Fibroblast of lung (primary cell): ENCODE data around the gene UGGT2. TPM values are rescaled to one million over a fixed set of nuclear protein-coding genes. Genes with fewer than 3 reads are reported as not detected.

Experiments
- DNase-seq, 2 donors: peaks; one replicate each; pipeline versions ENCODE4 v3.0.0 to v3.0.0-alpha.2; 2010; ENCODE audit warnings: low read depth in 2 of 2
- H2AFZ ChIP-seq: 2 replicates; pipeline ENCODE4 v1.5.1; 2012; ENCODE audit warnings: low read length, control low read depth, inconsistent platforms
- H3K27ac ChIP-seq: 2 replicates; pipeline ENCODE4 v1.5.1; 2011; ENCODE audit warnings: low read length, control low read depth; ENCODE audit not compliant: insufficient read depth
- H3K27me3 ChIP-seq: 2 replicates; pipeline ENCODE4 v1.5.1; 2011; ENCODE audit warnings: mild to moderate bottlenecking, low read length; ENCODE audit not compliant: control insufficient read depth, insufficient read depth
- H3K36me3 ChIP-seq: 2 replicates; pipeline ENCODE4 v1.5.1; 2011; ENCODE audit warnings: low read length; ENCODE audit not compliant: control insufficient read depth, insufficient read depth
- H3K4me1 ChIP-seq: 2 replicates; pipeline ENCODE4 v1.5.1; 2011; ENCODE audit warnings: low read length; ENCODE audit not compliant: control insufficient read depth, insufficient read depth; ENCODE audit errors: extremely low read depth
- H3K4me2 ChIP-seq: 2 replicates; pipeline ENCODE4 v1.5.1; 2011; ENCODE audit warnings: low read length, control low read depth; ENCODE audit not compliant: insufficient read depth; ENCODE audit errors: extremely low read depth
- H3K4me3 ChIP-seq, 4 experiments: fragments of 200-600 bp in 1 of 4; sonication (generic) in 1 of 4; replicated peaks in 1 of 4; 2 replicates each; pipeline ENCODE4 v1.5.1; 2011 to 2016; ENCODE audit warnings: low read length in 4 of 4, low read depth in 3 of 4, mild to moderate bottlenecking in 3 of 4, control low read depth in 2 of 4, inconsistent platforms in 1 of 4, mixed read lengths in 1 of 4; ENCODE audit not compliant: insufficient read depth in 1 of 4; ENCODE audit errors: control extremely low read depth in 1 of 4
- H3K79me2 ChIP-seq: 2 replicates; pipeline ENCODE4 v1.5.1; 2012; ENCODE audit warnings: mild to moderate bottlenecking, low read length, inconsistent platforms; ENCODE audit not compliant: control insufficient read depth, insufficient read depth
- H3K9ac ChIP-seq: 2 replicates; pipeline ENCODE4 v1.5.1; 2011; ENCODE audit warnings: mild to moderate bottlenecking, low read length, control low read depth; ENCODE audit not compliant: insufficient read depth
- H3K9me3 ChIP-seq: 2 replicates; pipeline ENCODE4 v1.5.1; 2012; ENCODE audit warnings: low read depth, low read length; ENCODE audit not compliant: control insufficient read depth, insufficient read depth
- H4K20me1 ChIP-seq: 2 replicates; pipeline ENCODE4 v1.5.1; 2011; ENCODE audit warnings: low read length; ENCODE audit not compliant: control insufficient read depth, insufficient read depth; ENCODE audit errors: extremely low read depth
- CTCF ChIP-seq, 2 donors: IDR thresholded peaks in 1 of 2; conservative IDR thresholded peaks in 1 of 2; 1 replicate in 1 of 2; 2 replicates in 1 of 2; pipeline ENCODE4 v1.5.1; 2011 to 2012; ENCODE audit warnings: low read length in 2 of 2, control low read depth in 1 of 2, inconsistent platforms in 1 of 2, low read depth in 1 of 2, mild to moderate bottlenecking in 1 of 2
- EZH2 ChIP-seq: IDR thresholded peaks from 2 replicates; pipeline ENCODE4 v1.5.1; 2012; ENCODE audit warnings: low read length, control low read depth, mild to moderate bottlenecking; ENCODE audit errors: missing control alignments
- polyA plus RNA-seq, 2 donors: library from polyadenylated mRNA; depleted of rRNA in 1 of 2; stranded (reverse) in 1 of 2; unstranded in 1 of 2; fragments of >200 nt; gene quantifications; 2 replicates each; pipeline ENCODE4 v1.2.1, GENCODE V29; 2011 to 2012; ENCODE audit warnings: missing spikeins in 1 of 2
- total RNA-seq: library from RNA; depleted of rRNA; stranded (reverse); fragments of >200 nt; gene quantifications from 2 replicates; pipeline ENCODE4 v1.2.1, GENCODE V29; 2014

UGGT2 gene
- total and polyA plus RNA-seq, 2 donors (not counting 1 experiment from before 2014, with no cell fraction given), result 26.3 to 47.2 TPM

GRCh38 chr13:96020931-96021330 lies 32.3 kb downstream of the UGGT2 start:
- no peak for TF ChIP-seq CTCF (conservative IDR thresholded peaks at IDR 0.05 in 1 of 2, IDR thresholded peaks at IDR 0.05 in 1 of 2; ENCODE audit: low read depth in 1 of 2, low read length in 2 of 2)
- TF ChIP-seq EZH2, result no peak
- H3K4me1 ChIP-seq, result no peaks in the 10 kb centered on the region
- H3K36me3 ChIP-seq, result no peaks in the 10 kb centered on the region
- no peak overlapping the region for H2AFZ ChIP-seq
- no peaks in the 10 kb centered on the region for H4K20me1 ChIP-seq
- no peak overlapping the region for H3K4me2 ChIP-seq
- H3K9me3 ChIP-seq, result no peaks in the 10 kb centered on the region
- no peak overlapping the region for H3K4me3 ChIP-seq
- no peak for DNase-seq
- H3K9ac ChIP-seq, result no peak overlapping the region
- H3K79me2 ChIP-seq, result no peaks in the 10 kb centered on the region
- no peaks in the 10 kb centered on the region for H3K27me3 ChIP-seq
- no peak overlapping the region for H3K27ac ChIP-seq

GRCh38 chr13:96020155-96020575 lies 33.0 kb downstream of the UGGT2 start:
- H3K9ac ChIP-seq, result no peak overlapping the region
- H2AFZ ChIP-seq, result no peak overlapping the region
- TF ChIP-seq EZH2 (no peak), CTCF (conservative IDR thresholded peaks at IDR 0.05 in 1 of 2, IDR thresholded peaks at IDR 0.05 in 1 of 2; ENCODE audit: low read depth in 1 of 2, low read length in 2 of 2) (peak; percentile 65 to 69)
- no peak overlapping the region for H3K27ac ChIP-seq
- H3K4me2 ChIP-seq, result no peak overlapping the region
- no peak overlapping the region for H3K4me3 ChIP-seq
- no peaks in the 10 kb centered on the region for H4K20me1 ChIP-seq
- no peaks in the 10 kb centered on the region for H3K9me3 ChIP-seq
- H3K36me3 ChIP-seq, result no peaks in the 10 kb centered on the region
- no peaks in the 10 kb centered on the region for H3K27me3 ChIP-seq
- no peaks in the 10 kb centered on the region for H3K4me1 ChIP-seq
- no peaks in the 10 kb centered on the region for H3K79me2 ChIP-seq
- DNase-seq, result peak; percentile 64 to 80

GRCh38 chr13:96018135-96018534 lies 35.1 kb downstream of the UGGT2 start:
- DNase-seq, result no peak
- Histone ChIP-seq H3K9ac (no peak overlapping the region), H3K4me2 (no peak overlapping the region), H3K27ac (no peak overlapping the region), H4K20me1 (no peaks in the 10 kb centered on the region), H3K9me3 (no peaks in the 10 kb centered on the region), H2AFZ (no peak overlapping the region), H3K4me3 (no peak overlapping the region), H3K36me3 (no peaks in the 10 kb centered on the region), H3K27me3 (no peaks in the 10 kb centered on the region), H3K4me1 (no peaks in the 10 kb centered on the region), H3K79me2 (no peaks in the 10 kb centered on the region)
- no peak for TF ChIP-seq EZH2
- no peak for TF ChIP-seq CTCF (conservative IDR thresholded peaks at IDR 0.05 in 1 of 2, IDR thresholded peaks at IDR 0.05 in 1 of 2; ENCODE audit: low read depth in 1 of 2, low read length in 2 of 2)
